Prostate gland (tissue), 2 donors: ENCODE data around the gene SMARCB1. TPM values are rescaled to one million over a fixed set of nuclear protein-coding genes. Genes with fewer than 3 reads are reported as not detected.

Experiments used
- DNase-seq: peaks from one replicate; pipeline ENCODE4 v3.0.0-alpha.2; 2019; ENCODE audit warnings: low spot score
- H3K27ac ChIP-seq, 2 donors: fragments of 200-600 bp; sonication (generic); 2 replicates each; pipeline ENCODE4 v1.5.1; 2017 to 2019
- H3K27me3 ChIP-seq: fragments of 200-600 bp; sonication (generic); replicated peaks from 2 replicates; pipeline ENCODE4 v1.5.1; 2019; ENCODE audit not compliant: insufficient read depth
- H3K36me3 ChIP-seq, 2 donors: fragments of 200-600 bp; sonication (generic); 1 replicate in 1 of 2; 2 replicates in 1 of 2; pipeline versions ENCODE4 v1.5.1 to v1.8.1; 2017 to 2019
- H3K4me1 ChIP-seq: fragments of 200-600 bp; sonication (generic); replicated peaks from 2 replicates; pipeline ENCODE4 v1.5.1; 2019
- H3K4me3 ChIP-seq, 2 donors: fragments of 200-600 bp; sonication (generic); 2 replicates each; pipeline ENCODE4 v1.5.1; 2017 to 2019
- H3K9me3 ChIP-seq: fragments of 200-600 bp; sonication (generic); 2 replicates; pipeline ENCODE4 v1.5.1; 2017
- CTCF ChIP-seq, 4 experiments: fragments of 200-600 bp in 2 of 4; fragments of 450-650 bp in 2 of 4; sonication (generic) in 2 of 4; IDR thresholded peaks; 1 replicate in 3 of 4; 2 replicates in 1 of 4; pipeline ENCODE4 v1.5.1; 2016 to 2019; ENCODE audit warnings: antibody characterized with exemption in 4 of 4, mild to moderate bottlenecking in 2 of 4, moderate library complexity in 2 of 4
- POLR2A ChIP-seq: fragments of 450-650 bp; IDR thresholded peaks from one replicate; pipeline ENCODE4 v1.6.1; 2016; ENCODE audit warnings: antibody characterized with exemption, mild to moderate bottlenecking
- POLR2AphosphoS5 ChIP-seq: sonication (generic); formaldehyde crosslinking; IDR thresholded peaks from one replicate; pipeline ENCODE4 v1.6.1; 2017; ENCODE audit warnings: antibody characterized with exemption
- WGBS: methylation state at CpG from one replicate; pipeline ENCODE4 v1.1.5; 2018; 5-methylcytosine and 5-hydroxymethylcytosine counted together
- intact Hi-C: fragments of 100-400 bp; cut with DNase I; formaldehyde crosslinking; loops from one replicate; pipeline ENCODE4 v1.14.2; 2022
- total RNA-seq, 2 donors: library from RNA; depleted of rRNA; stranded (reverse); fragments of >200 nt; gene quantifications; one replicate each; pipeline ENCODE4 v1.1.0, GENCODE V29; 2016

Gene SMARCB1
- total RNA-seq, 2 donors from 2014 or later: 77.2 to 136 TPM

DNA sequence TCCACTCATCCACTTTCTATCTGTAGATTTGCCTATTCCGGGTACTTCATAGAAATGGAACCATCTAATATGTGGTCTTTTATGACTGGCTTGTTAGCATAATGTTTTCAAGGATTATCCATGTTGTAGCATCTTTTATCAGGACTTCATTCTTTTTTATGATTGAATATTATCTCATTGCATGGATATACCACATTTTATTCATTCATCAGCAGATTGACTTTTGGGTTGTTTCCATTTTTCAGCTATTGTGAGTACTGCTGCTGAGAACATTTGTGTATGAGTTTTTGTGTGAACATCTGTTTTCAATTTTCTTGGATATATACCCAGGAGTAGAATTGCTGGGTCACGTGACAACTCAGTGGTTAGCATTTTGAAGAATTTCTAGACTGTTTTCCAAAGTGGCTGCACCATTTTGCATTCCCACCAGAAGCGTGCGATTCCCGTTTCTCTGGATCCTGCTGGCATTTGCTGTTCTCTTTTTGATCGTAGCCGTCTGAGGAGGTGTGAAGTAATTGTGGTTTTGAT lies 43.1 kb downstream of the SMARCB1 start:
- no peaks in the 10 kb centered on the region for H3K36me3 ChIP-seq
- TF ChIP-seq CTCF (IDR thresholded peaks at IDR 0.05) (no peak), POLR2AphosphoS5 (no peak), POLR2A (no peak)
- intact Hi-C loops: loop anchor here (10.0 kb wide), 1 partner anchor 395 kb away; no protein-coding TSS in a partner anchor
- no peak overlapping the region for H3K27ac ChIP-seq
- H3K4me1 ChIP-seq: no peaks in the 10 kb centered on the region
- 87% methylated on average over 7 of the region's 7 CpGs for WGBS
- H3K4me3 ChIP-seq: no peak overlapping the region
- no peak for DNase-seq
- no peaks in the 10 kb centered on the region for H3K9me3 ChIP-seq
- no peaks in the 10 kb centered on the region for H3K27me3 ChIP-seq

- WGBS: 87% methylated on average over 8 of the region's 8 CpGs
- no peaks in the 10 kb centered on the region for H3K36me3 ChIP-seq
- intact Hi-C loops: loop anchor here (10.0 kb wide), 1 partner anchor 396 kb away; no protein-coding TSS in a partner anchor
Observed at GRCh38 chr22:23831261-23831660, 44.5 kb downstream of the SMARCB1 start.

DNA sequence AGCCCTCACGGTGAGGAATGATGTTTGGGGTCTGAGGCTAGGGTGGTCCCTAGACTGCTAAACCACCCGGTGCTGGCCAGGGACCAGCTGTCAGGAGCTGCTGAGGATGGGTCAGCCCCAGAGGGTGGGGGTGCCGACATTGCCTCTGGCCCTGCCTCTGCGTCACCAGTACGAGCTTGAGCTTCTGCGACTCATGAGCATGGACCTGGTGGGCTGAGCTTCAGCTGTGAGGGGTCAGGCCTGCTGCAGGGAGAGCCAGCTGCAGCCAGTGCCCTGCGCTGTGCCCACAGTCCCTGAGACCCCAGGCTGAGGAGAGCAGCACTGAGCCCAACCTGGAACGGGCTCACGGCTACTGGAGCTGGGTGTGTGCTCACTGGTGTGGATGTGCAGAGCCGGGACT lies 45.0 kb downstream of the SMARCB1 start:
- no peaks in the 10 kb centered on the region for H3K36me3 ChIP-seq
- no peak for TF ChIP-seq POLR2A
- no peak for TF ChIP-seq CTCF (IDR thresholded peaks at IDR 0.05)
- TF ChIP-seq POLR2AphosphoS5: no peak
- H3K4me3 ChIP-seq: no peak overlapping the region
- no peaks in the 10 kb centered on the region for H3K4me1 ChIP-seq
- H3K27me3 ChIP-seq: no peaks in the 10 kb centered on the region
- H3K27ac ChIP-seq: no peak overlapping the region
- no peak for DNase-seq
- intact Hi-C loops: loop anchor here (10.0 kb wide), 1 partner anchor 397 kb away; no protein-coding TSS in a partner anchor
- 85% methylated on average over 10 of the region's 10 CpGs for WGBS
- H3K9me3 ChIP-seq: no peaks in the 10 kb centered on the region

More at GRCh38 chr22:23831261-23831660, 44.5 kb downstream of the SMARCB1 start:
- Histone ChIP-seq H3K27me3 (no peaks in the 10 kb centered on the region), H3K27ac (no peak overlapping the region), H3K4me3 (no peak overlapping the region), H3K9me3 (no peaks in the 10 kb centered on the region), H3K4me1 (no peaks in the 10 kb centered on the region)
- DNase-seq: no peak
- no peak for TF ChIP-seq POLR2A
- no peak for TF ChIP-seq CTCF (IDR thresholded peaks at IDR 0.05)
- TF ChIP-seq POLR2AphosphoS5: no peak

DNA sequence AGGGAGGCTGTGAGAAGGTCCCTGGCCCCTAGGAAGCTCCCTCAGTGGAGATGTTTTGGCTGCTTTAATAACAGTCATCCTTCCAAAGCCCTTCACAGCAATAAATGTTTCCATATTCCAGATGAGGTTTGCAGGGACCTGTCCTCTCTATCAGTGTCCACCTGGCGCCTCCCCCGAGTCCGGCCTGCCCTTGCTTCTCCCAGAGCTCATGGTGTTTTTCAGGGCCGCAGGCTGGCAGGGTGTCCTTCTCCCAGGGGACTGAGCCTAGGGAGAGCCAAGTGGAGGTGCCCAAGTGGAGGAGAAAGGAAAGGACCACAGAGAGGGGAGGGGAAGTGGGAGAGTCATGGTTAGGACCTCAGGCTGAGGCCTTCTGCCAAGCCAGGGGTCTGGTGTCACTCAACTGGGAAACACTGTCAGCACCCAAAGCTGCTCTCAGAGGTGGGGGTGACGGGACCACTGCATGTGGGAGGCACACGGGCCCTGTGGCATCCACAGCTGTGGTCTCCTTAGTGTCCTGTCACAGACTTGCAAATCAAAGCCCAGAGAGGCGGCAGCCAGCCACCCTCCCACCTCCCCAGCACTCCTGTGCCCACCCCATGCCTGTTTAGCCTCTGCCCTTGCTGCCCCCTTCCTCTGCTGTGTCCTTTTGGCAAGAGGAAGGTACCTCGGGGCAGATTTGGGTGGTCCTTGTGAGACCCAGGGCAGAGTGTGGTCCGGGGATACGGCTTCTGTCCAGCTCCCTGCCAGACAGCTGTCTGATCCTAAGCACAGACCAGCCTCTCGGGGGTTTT lies 45.7 kb downstream of the SMARCB1 start:
- intact Hi-C loops: loop anchor here (10.0 kb wide), 1 partner anchor 398 kb away; no protein-coding TSS in a partner anchor
- Histone ChIP-seq H3K4me3 (no peak overlapping the region), H3K4me1 (no peaks in the 10 kb centered on the region), H3K27ac (no peak overlapping the region), H3K9me3 (no peaks in the 10 kb centered on the region), H3K27me3 (no peaks in the 10 kb centered on the region), H3K36me3 (no peaks in the 10 kb centered on the region)
- DNase-seq: no peak
- TF ChIP-seq POLR2AphosphoS5: no peak
- 72% methylated on average over 11 of the region's 11 CpGs for WGBS

GRCh38 chr22:23833017-23833751 lies 46.4 kb downstream of the SMARCB1 start:
- TF ChIP-seq CTCF (IDR thresholded peaks at IDR 0.05) (no peak), POLR2A (no peak), POLR2AphosphoS5 (no peak)
- Histone ChIP-seq H3K4me3 (no peak overlapping the region), H3K4me1 (peaks cover 5% of the 10 kb centered on the region), H3K36me3 (no peaks in the 10 kb centered on the region), H3K27me3 (no peaks in the 10 kb centered on the region), H3K27ac (no peak overlapping the region), H3K9me3 (no peaks in the 10 kb centered on the region)
- no peak for DNase-seq
- 89% methylated on average over 16 of the region's 16 CpGs for whole genome bisulfite sequencing
- intact Hi-C loops: loop anchor here (10.0 kb wide), 1 partner anchor 398 kb away; no protein-coding TSS in a partner anchor
